ENCODE results near the gene TRAF3IP1. TPM values are rescaled to one million over a fixed set of nuclear protein-coding genes. Genes with fewer than 3 reads are reported as not detected.

Gene TRAF3IP1
- polyA plus RNA-seq, 3 donors, result 1.2 to 1.5 (median 1.5) TPM

GRCh38 chr2:238286551-238286950 is 33.8 kb upstream of the TRAF3IP1 start:
- peaks cover 2 to 4% (median 3%) of the 10 kb centered on the region in 3 donors for H3K27me3 Mint-ChIP-seq (ENCODE audit: low read depth in 3 of 3)
- DNase-seq, result peak in 2 of 3 donors; percentile 9 to 30
- TF ChIP-seq, protein P1, sequence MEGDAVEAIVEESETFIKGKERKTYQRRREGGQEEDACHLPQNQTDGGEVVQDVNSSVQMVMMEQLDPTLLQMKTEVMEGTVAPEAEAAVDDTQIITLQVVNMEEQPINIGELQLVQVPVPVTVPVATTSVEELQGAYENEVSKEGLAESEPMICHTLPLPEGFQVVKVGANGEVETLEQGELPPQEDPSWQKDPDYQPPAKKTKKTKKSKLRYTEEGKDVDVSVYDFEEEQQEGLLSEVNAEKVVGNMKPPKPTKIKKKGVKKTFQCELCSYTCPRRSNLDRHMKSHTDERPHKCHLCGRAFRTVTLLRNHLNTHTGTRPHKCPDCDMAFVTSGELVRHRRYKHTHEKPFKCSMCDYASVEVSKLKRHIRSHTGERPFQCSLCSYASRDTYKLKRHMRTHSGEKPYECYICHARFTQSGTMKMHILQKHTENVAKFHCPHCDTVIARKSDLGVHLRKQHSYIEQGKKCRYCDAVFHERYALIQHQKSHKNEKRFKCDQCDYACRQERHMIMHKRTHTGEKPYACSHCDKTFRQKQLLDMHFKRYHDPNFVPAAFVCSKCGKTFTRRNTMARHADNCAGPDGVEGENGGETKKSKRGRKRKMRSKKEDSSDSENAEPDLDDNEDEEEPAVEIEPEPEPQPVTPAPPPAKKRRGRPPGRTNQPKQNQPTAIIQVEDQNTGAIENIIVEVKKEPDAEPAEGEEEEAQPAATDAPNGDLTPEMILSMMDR (IDR thresholded peaks at IDR 0.05), result no peak
- H3K79me2 ChIP-seq (ENCODE audit: insufficient read depth, low read length), result peaks cover 66% of the 10 kb centered on the region
- peaks cover 50% of the 10 kb centered on the region for H4K20me1 ChIP-seq (ENCODE audit: insufficient read depth, low read length)
- peaks cover 5 to 28% of the 10 kb centered on the region in 2 donors for H3K36me3 Mint-ChIP-seq
- 49% methylated on average over 6 of the region's 7 CpGs for WGBS (ENCODE audit: insufficient coverage)
- no peaks in the 10 kb centered on the region for H3K9me3 ChIP-seq (replicated peaks in 1 of 2; ENCODE audit: control insufficient read depth in 1 of 2, insufficient read depth in 1 of 2, low read length in 2 of 2)
- peak overlapping the region in 6 of 7 donors; percentile 42 to 97 (median 93) for H3K27ac Mint-ChIP-seq
- intact Hi-C loops (cut with micrococcal nuclease), result no loop called here
- peaks cover 45% of the 10 kb centered on the region for H3K4me1 Mint-ChIP-seq
- no peaks in the 10 kb centered on the region for H3K27me3 ChIP-seq (ENCODE audit: control insufficient read depth in 2 of 2, insufficient read depth in 2 of 2, low read length in 2 of 2)
- H3K4me1 ChIP-seq (ENCODE audit: control insufficient read depth in 1 of 2, insufficient read depth in 2 of 2, low read length in 2 of 2), result peaks cover 21 to 24% of the 10 kb centered on the region in 2 donors
- peak overlapping the region in 1 of 2 donors; percentile 3 for H3K27ac ChIP-seq (ENCODE audit: low read depth in 1 of 2, low read length in 2 of 2)
- no peaks in the 10 kb centered on the region for H3K36me3 ChIP-seq (replicated peaks in 1 of 2; ENCODE audit: control insufficient read depth in 1 of 2, insufficient read depth in 2 of 2, low read length in 2 of 2)
- no peak overlapping the region for H3K9ac ChIP-seq (ENCODE audit: insufficient read depth, low read length, poor library complexity, severe bottlenecking)
- H2AFZ ChIP-seq (ENCODE audit: insufficient read depth, low read depth, low read length, poor library complexity, severe bottlenecking), result no peak overlapping the region
- H3K4me3 ChIP-seq (replicated peaks in 1 of 3; ENCODE audit: low read depth in 2 of 3, low read length in 3 of 3), result no peak overlapping the region
- H3K9me3 Mint-ChIP-seq, result peaks cover 0 to 3% (median 0%) of the 10 kb centered on the region in 7 donors
- H3K4me3 Mint-ChIP-seq, result no peak overlapping the region
- H3K4me2 ChIP-seq (replicated peaks; ENCODE audit: extremely low read depth, low read length, poor library complexity, severe bottlenecking), result no peak overlapping the region

- Histone ChIP-seq H3K27ac (ENCODE audit: low read depth in 1 of 2, low read length in 2 of 2) (peak overlapping the region; percentile 16 to 92), H2AFZ (ENCODE audit: insufficient read depth, low read depth, low read length, poor library complexity, severe bottlenecking) (no peak overlapping the region), H3K4me2 (replicated peaks; ENCODE audit: extremely low read depth, low read length, poor library complexity, severe bottlenecking) (peak overlapping the region; percentile 90), H3K9me3 (replicated peaks in 1 of 2; ENCODE audit: control insufficient read depth in 1 of 2, insufficient read depth in 1 of 2, low read length in 2 of 2) (no peaks in the 10 kb centered on the region), H3K27me3 (ENCODE audit: control insufficient read depth in 2 of 2, insufficient read depth in 2 of 2, low read length in 2 of 2) (no peaks in the 10 kb centered on the region), H3K9ac (ENCODE audit: insufficient read depth, low read length, poor library complexity, severe bottlenecking) (peak overlapping the region; percentile 97), H3K4me1 (ENCODE audit: control insufficient read depth in 1 of 2, insufficient read depth in 2 of 2, low read length in 2 of 2) (peaks cover 21 to 24% of the 10 kb centered on the region in 2 donors), H3K36me3 (replicated peaks in 1 of 2; ENCODE audit: control insufficient read depth in 1 of 2, insufficient read depth in 2 of 2, low read length in 2 of 2) (no peaks in the 10 kb centered on the region), H4K20me1 (ENCODE audit: insufficient read depth, low read length) (peaks cover 44% of the 10 kb centered on the region), H3K79me2 (ENCODE audit: insufficient read depth, low read length) (peaks cover 60% of the 10 kb centered on the region), H3K4me3 (replicated peaks in 1 of 3; ENCODE audit: low read depth in 2 of 3, low read length in 3 of 3) (peak overlapping the region in 2 of 3 experiments; percentile 80 to 90)
- Mint-ChIP-seq H3K27ac (peak overlapping the region; percentile 74 to 97 (median 92)), H3K4me3 (peak overlapping the region; percentile 86 to 89), H3K36me3 (peaks cover 5 to 28% of the 10 kb centered on the region in 2 donors), H3K4me1 (peaks cover 44% of the 10 kb centered on the region), H3K9me3 (peaks cover 0 to 3% (median 0%) of the 10 kb centered on the region in 7 donors), H3K27me3 (ENCODE audit: low read depth in 3 of 3) (peaks cover 2 to 4% (median 3%) of the 10 kb centered on the region in 3 donors)
- WGBS (ENCODE audit: insufficient coverage), result 85% methylated on average over 3 of the region's 11 CpGs
- intact Hi-C loops (cut with micrococcal nuclease), result no loop called here
- DNase-seq, result no peak
- TF ChIP-seq, protein P1 (IDR thresholded peaks at IDR 0.05), result no peak
Observed at GRCh38 chr2:238286987-238287736, 33.2 kb upstream of the TRAF3IP1 start.

Measured in CD14-positive monocyte (primary cell).